ENCODE measurements around the gene CRK.

DNA sequence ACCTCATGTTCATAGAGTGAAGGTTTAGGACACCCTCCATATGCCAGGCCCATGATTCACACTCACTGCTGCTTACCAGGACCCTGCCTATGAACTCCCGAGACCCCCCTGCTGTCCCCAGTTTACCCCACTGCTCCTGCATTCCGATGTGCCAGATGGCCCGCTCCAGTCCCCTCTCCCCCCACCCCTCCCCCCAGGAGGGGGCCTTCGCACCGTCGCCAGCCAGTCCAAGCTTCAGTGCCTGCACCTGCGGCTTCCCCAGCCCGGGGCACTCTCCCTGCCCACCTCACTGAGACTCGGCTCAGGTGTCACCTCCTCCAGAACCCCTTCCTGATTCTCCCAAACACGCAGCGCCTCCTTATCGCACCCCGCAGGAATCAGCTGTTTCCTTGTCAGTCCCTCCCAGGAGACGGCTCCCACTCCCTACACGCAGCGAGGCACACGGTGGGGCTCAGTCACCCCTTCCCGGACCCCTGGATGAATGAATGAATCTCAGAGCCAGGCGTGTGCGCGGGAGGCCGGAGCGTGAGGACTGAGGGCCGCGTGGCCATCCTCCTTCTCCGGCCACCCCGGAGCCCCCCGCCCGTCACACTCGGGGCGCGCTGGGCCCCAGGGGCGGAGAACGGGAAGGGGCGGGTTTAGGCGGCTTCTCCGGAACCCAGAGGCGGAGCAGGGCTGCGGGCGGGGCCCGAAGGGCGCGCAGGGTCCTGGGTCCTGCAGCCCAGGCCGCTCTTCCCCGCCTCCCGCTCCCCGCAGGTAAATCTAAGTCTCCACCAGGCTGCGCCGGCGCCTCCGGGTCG, 34.8 kb upstream of the CRK start:
- peak; percentile 67 to 85 for TF ChIP-seq POLR2AphosphoS5 (IDR thresholded peaks at IDR 0.05)
- TF ChIP-seq, protein P1, sequence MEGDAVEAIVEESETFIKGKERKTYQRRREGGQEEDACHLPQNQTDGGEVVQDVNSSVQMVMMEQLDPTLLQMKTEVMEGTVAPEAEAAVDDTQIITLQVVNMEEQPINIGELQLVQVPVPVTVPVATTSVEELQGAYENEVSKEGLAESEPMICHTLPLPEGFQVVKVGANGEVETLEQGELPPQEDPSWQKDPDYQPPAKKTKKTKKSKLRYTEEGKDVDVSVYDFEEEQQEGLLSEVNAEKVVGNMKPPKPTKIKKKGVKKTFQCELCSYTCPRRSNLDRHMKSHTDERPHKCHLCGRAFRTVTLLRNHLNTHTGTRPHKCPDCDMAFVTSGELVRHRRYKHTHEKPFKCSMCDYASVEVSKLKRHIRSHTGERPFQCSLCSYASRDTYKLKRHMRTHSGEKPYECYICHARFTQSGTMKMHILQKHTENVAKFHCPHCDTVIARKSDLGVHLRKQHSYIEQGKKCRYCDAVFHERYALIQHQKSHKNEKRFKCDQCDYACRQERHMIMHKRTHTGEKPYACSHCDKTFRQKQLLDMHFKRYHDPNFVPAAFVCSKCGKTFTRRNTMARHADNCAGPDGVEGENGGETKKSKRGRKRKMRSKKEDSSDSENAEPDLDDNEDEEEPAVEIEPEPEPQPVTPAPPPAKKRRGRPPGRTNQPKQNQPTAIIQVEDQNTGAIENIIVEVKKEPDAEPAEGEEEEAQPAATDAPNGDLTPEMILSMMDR (IDR thresholded peaks at IDR 0.05), result no peak
- peak; percentile 79 for TF ChIP-seq POLR2A (IDR thresholded peaks at IDR 0.05; ENCODE audit: low read depth)
